Measurements from ENCODE around the gene CD82.

The CD82 gene

GRCh38 chr11:44565211-44565952 is at the start of gene CD82:
Gene CD82 (plus strand): TSS chr11:44565663. CDS start chr11:44594663, 29,000 bp downstream.
- H3K4me1 Mint-ChIP-seq, result peaks cover 60% of the 10 kb centered on the region

GRCh38 chr11:44516688-44517507 is 48.6 kb upstream of the CD82 start:
- no peak for ATAC-seq
- Mint-ChIP-seq H3K27me3 (peaks cover 70% of the 10 kb centered on the region), H3K36me3 (no peaks in the 10 kb centered on the region), H3K4me3 (no peak overlapping the region), H3K27ac (no peak overlapping the region), H3K9me3 (no peaks in the 10 kb centered on the region), H3K4me1 (no peaks in the 10 kb centered on the region)

More at GRCh38 chr11:44565211-44565952, at the start of gene CD82:
- Mint-ChIP-seq H3K4me3 (peak within 1 kb of the TSS; percentile 91), H3K36me3 (peaks cover 25% of the 10 kb centered on the region), H3K27me3 (no peaks in the 10 kb centered on the region), H3K9me3 (no peaks in the 10 kb centered on the region), H3K27ac (peak within 1 kb of the TSS; percentile 84)
- peak; percentile 93 for ATAC-seq

GRCh38 chr11:44517541-44517940 is 47.9 kb upstream of the CD82 start:
- H3K36me3 Mint-ChIP-seq, result no peaks in the 10 kb centered on the region
- ATAC-seq, result no peak
- H3K4me1 Mint-ChIP-seq, result no peaks in the 10 kb centered on the region
- no peaks in the 10 kb centered on the region for H3K9me3 Mint-ChIP-seq
- H3K27ac Mint-ChIP-seq, result no peak overlapping the region
- H3K4me3 Mint-ChIP-seq, result no peak overlapping the region
- H3K27me3 Mint-ChIP-seq, result peaks cover 73% of the 10 kb centered on the region

GRCh38 chr11:44518968-44519550 is 46.4 kb upstream of the CD82 start:
- H3K4me3 Mint-ChIP-seq, result no peak overlapping the region
- H3K36me3 Mint-ChIP-seq, result no peaks in the 10 kb centered on the region
- H3K9me3 Mint-ChIP-seq, result no peaks in the 10 kb centered on the region
- peaks cover 9% of the 10 kb centered on the region for H3K4me1 Mint-ChIP-seq
- H3K27me3 Mint-ChIP-seq, result peaks cover 69% of the 10 kb centered on the region
- no peak for ATAC-seq
- H3K27ac Mint-ChIP-seq, result no peak overlapping the region

- H3K27ac Mint-ChIP-seq, result no peak overlapping the region
- H3K9me3 Mint-ChIP-seq, result no peaks in the 10 kb centered on the region
- no peaks in the 10 kb centered on the region for H3K36me3 Mint-ChIP-seq
- peaks cover 9% of the 10 kb centered on the region for H3K4me1 Mint-ChIP-seq
- peaks cover 80% of the 10 kb centered on the region for H3K27me3 Mint-ChIP-seq
- no peak overlapping the region for H3K4me3 Mint-ChIP-seq
- ATAC-seq, result no peak
Observed at GRCh38 chr11:44519989-44520737, 45.3 kb upstream of the CD82 start.

- Mint-ChIP-seq H3K27me3 (peaks cover 89% of the 10 kb centered on the region), H3K4me3 (no peak overlapping the region), H3K27ac (no peak overlapping the region), H3K36me3 (no peaks in the 10 kb centered on the region), H3K9me3 (no peaks in the 10 kb centered on the region), H3K4me1 (peaks cover 9% of the 10 kb centered on the region)
- no peak for ATAC-seq
Observed at GRCh38 chr11:44521148-44521547, 44.3 kb upstream of the CD82 start.

- no peak overlapping the region for H3K27ac Mint-ChIP-seq
- ATAC-seq, result no peak
Observed at GRCh38 chr11:44522294-44522693, 43.2 kb upstream of the CD82 start.

GRCh38 chr11:44524346-44524745 is 41.1 kb upstream of the CD82 start:
- Mint-ChIP-seq H3K36me3 (no peaks in the 10 kb centered on the region), H3K9me3 (no peaks in the 10 kb centered on the region), H3K27me3 (peaks cover 84% of the 10 kb centered on the region), H3K4me3 (no peak overlapping the region), H3K4me1 (peaks cover 9% of the 10 kb centered on the region), H3K27ac (no peak overlapping the region)
- ATAC-seq, result no peak

More at GRCh38 chr11:44522294-44522693, 43.2 kb upstream of the CD82 start:
- Mint-ChIP-seq H3K27me3 (peaks cover 90% of the 10 kb centered on the region), H3K36me3 (no peaks in the 10 kb centered on the region), H3K9me3 (no peaks in the 10 kb centered on the region), H3K4me3 (no peak overlapping the region), H3K4me1 (peaks cover 9% of the 10 kb centered on the region)

GRCh38 chr11:44524751-44525201 is 40.7 kb upstream of the CD82 start:
- Mint-ChIP-seq H3K36me3 (no peaks in the 10 kb centered on the region), H3K4me3 (no peak overlapping the region), H3K27me3 (peaks cover 84% of the 10 kb centered on the region), H3K9me3 (no peaks in the 10 kb centered on the region), H3K4me1 (peaks cover 9% of the 10 kb centered on the region), H3K27ac (no peak overlapping the region)
- no peak for ATAC-seq

- H3K27ac Mint-ChIP-seq, result no peak overlapping the region
Observed at GRCh38 chr11:44525473-44526252, 39.8 kb upstream of the CD82 start.

GRCh38 chr11:44526438-44526837 is 39.0 kb upstream of the CD82 start:
- ATAC-seq, result no peak
- H3K4me1 Mint-ChIP-seq, result peaks cover 24% of the 10 kb centered on the region
- no peaks in the 10 kb centered on the region for H3K36me3 Mint-ChIP-seq
- no peak overlapping the region for H3K4me3 Mint-ChIP-seq
- H3K9me3 Mint-ChIP-seq, result no peaks in the 10 kb centered on the region
- peaks cover 83% of the 10 kb centered on the region for H3K27me3 Mint-ChIP-seq
- H3K27ac Mint-ChIP-seq, result no peak overlapping the region

More at GRCh38 chr11:44525473-44526252, 39.8 kb upstream of the CD82 start:
- H3K9me3 Mint-ChIP-seq, result no peaks in the 10 kb centered on the region
- H3K4me3 Mint-ChIP-seq, result no peak overlapping the region
- peaks cover 16% of the 10 kb centered on the region for H3K4me1 Mint-ChIP-seq
- H3K27me3 Mint-ChIP-seq, result peaks cover 81% of the 10 kb centered on the region
- H3K36me3 Mint-ChIP-seq, result no peaks in the 10 kb centered on the region
- no peak for ATAC-seq

- H3K27me3 Mint-ChIP-seq, result peaks cover 77% of the 10 kb centered on the region
- no peaks in the 10 kb centered on the region for H3K36me3 Mint-ChIP-seq
- H3K4me1 Mint-ChIP-seq, result peaks cover 33% of the 10 kb centered on the region
- H3K27ac Mint-ChIP-seq, result no peak overlapping the region
- no peaks in the 10 kb centered on the region for H3K9me3 Mint-ChIP-seq
- H3K4me3 Mint-ChIP-seq, result no peak overlapping the region
- no peak for ATAC-seq
Observed at GRCh38 chr11:44527476-44527875, 38.0 kb upstream of the CD82 start.

GRCh38 chr11:44528103-44528502 is 37.4 kb upstream of the CD82 start:
- H3K27ac Mint-ChIP-seq, result no peak overlapping the region
- peaks cover 71% of the 10 kb centered on the region for H3K27me3 Mint-ChIP-seq
- no peak overlapping the region for H3K4me3 Mint-ChIP-seq
- ATAC-seq, result no peak
- no peaks in the 10 kb centered on the region for H3K9me3 Mint-ChIP-seq
- peaks cover 37% of the 10 kb centered on the region for H3K4me1 Mint-ChIP-seq
- H3K36me3 Mint-ChIP-seq, result no peaks in the 10 kb centered on the region

GRCh38 chr11:44528581-44528980 is 36.9 kb upstream of the CD82 start:
- Mint-ChIP-seq H3K36me3 (no peaks in the 10 kb centered on the region), H3K27me3 (peaks cover 66% of the 10 kb centered on the region), H3K4me1 (peaks cover 33% of the 10 kb centered on the region), H3K27ac (no peak overlapping the region), H3K4me3 (no peak overlapping the region), H3K9me3 (no peaks in the 10 kb centered on the region)
- no peak for ATAC-seq
